Measurements from ENCODE around the gene OBI1. TPM values are rescaled to one million over a fixed set of nuclear protein-coding genes. Genes with fewer than 3 reads are reported as not detected.
"Not testable (repeated sequence)": the region's sequence is repeated elsewhere in the genome, so short reads cannot be mapped to it uniquely, and the experiment has no call there.

Gene OBI1
- total and polyA plus RNA-seq, 2 donors (not counting 1 experiment from before 2014, with no cell fraction given), result 3.1 to 15.4 TPM

- ChIA-PET POLR2A (no interaction called here), CTCF (no interaction called here)
- H3K27ac ChIP-seq (ENCODE audit: low read length in 2 of 2), result no peak overlapping the region
- no peak overlapping the region for H3K27ac Mint-ChIP-seq
- H3K36me3 ChIP-seq (replicated peaks in 1 of 2; ENCODE audit: control extremely low read depth in 1 of 2, control insufficient read depth in 1 of 2, extremely low read depth in 1 of 2, insufficient read depth in 2 of 2, low read length in 1 of 2), result peaks cover 0 to 1% of the 10 kb centered on the region in 2 experiments
- H3K4me3 ChIP-seq (ENCODE audit: control extremely low read depth in 1 of 5, extremely low read depth in 1 of 5, insufficient read depth in 1 of 5, low read depth in 2 of 5, low read length in 4 of 5), result no peak overlapping the region
- no peaks in the 10 kb centered on the region for H3K27me3 ChIP-seq (replicated peaks in 1 of 4; ENCODE audit: control extremely low read depth in 1 of 4, control insufficient read depth in 3 of 4, insufficient read depth in 4 of 4, low read length in 3 of 4)
- no peaks in the 10 kb centered on the region for H3K9me3 ChIP-seq (ENCODE audit: control extremely low read depth in 1 of 3, control insufficient read depth in 2 of 3, insufficient read depth in 1 of 3, low read length in 2 of 3)
- peaks cover 100% of the 10 kb centered on the region for H3K79me2 ChIP-seq (ENCODE audit: control insufficient read depth, insufficient read depth, low read length)
- no peak overlapping the region for H3K4me3 Mint-ChIP-seq
- ATAC-seq (ENCODE audit: low read depth), result no peak
- no peak for DNase-seq
- no peaks in the 10 kb centered on the region for H3K9me3 Mint-ChIP-seq (ENCODE audit: insufficient read depth)
- TF ChIP-seq CTCF (IDR thresholded peaks at IDR 0.05) (no peak), EZH2 (IDR thresholded peaks at IDR 0.05; ENCODE audit: borderline replicate concordance, insufficient read depth, low read depth, low read length, poor library complexity, severe bottlenecking) (no peak)
- H4K20me1 ChIP-seq (ENCODE audit: control insufficient read depth, insufficient read depth, low read length, poor library complexity, severe bottlenecking), result peaks cover 98% of the 10 kb centered on the region
- no peak overlapping the region for H2AFZ ChIP-seq (ENCODE audit: insufficient read depth, low read depth, low read length, poor library complexity, severe bottlenecking)
- no peaks in the 10 kb centered on the region for H3K27me3 Mint-ChIP-seq
- peak overlapping the region; percentile 4 for H3K4me2 ChIP-seq (replicated peaks; ENCODE audit: low read depth, low read length, poor library complexity, severe bottlenecking)
- intact Hi-C loops (cut with micrococcal nuclease), result no loop called here
- WGBS (ENCODE audit: insufficient coverage), result 46% methylated on average over 2 of the region's 3 CpGs
- no peak overlapping the region for H3K9ac ChIP-seq (ENCODE audit: low read length)
- H3K4me1 ChIP-seq (ENCODE audit: control insufficient read depth in 2 of 2, insufficient read depth in 2 of 2, low read length in 2 of 2), result peaks cover 12 to 14% of the 10 kb centered on the region in 2 donors
- peaks cover 32% of the 10 kb centered on the region for H3K4me1 Mint-ChIP-seq
Measured at GRCh38 chr13:78649997-78650716, 8.8 kb downstream of the OBI1 start.

GRCh38 chr13:78647109-78647678 lies 11.8 kb downstream of the OBI1 start:
- intact Hi-C loops (cut with micrococcal nuclease); POLR2A ChIA-PET; DNase-seq; H3K36me3 ChIP-seq (replicated peaks in 1 of 2; ENCODE audit: control extremely low read depth in 1 of 2, control insufficient read depth in 1 of 2, extremely low read depth in 1 of 2, insufficient read depth in 2 of 2, low read length in 1 of 2); H2AFZ ChIP-seq (ENCODE audit: insufficient read depth, low read depth, low read length, poor library complexity, severe bottlenecking); H3K4me3 Mint-ChIP-seq; H3K27ac ChIP-seq (ENCODE audit: low read length in 2 of 2); CTCF ChIA-PET; H3K9me3 ChIP-seq (ENCODE audit: control extremely low read depth in 1 of 3, control insufficient read depth in 2 of 3, insufficient read depth in 1 of 3, low read length in 2 of 3); H3K9me3 Mint-ChIP-seq (ENCODE audit: insufficient read depth); H3K9ac ChIP-seq (ENCODE audit: low read length); ATAC-seq (ENCODE audit: low read depth); H3K27ac Mint-ChIP-seq; H3K4me3 ChIP-seq (ENCODE audit: control extremely low read depth in 1 of 5, extremely low read depth in 1 of 5, insufficient read depth in 1 of 5, low read depth in 2 of 5, low read length in 4 of 5); H3K27me3 Mint-ChIP-seq; H3K27me3 ChIP-seq (replicated peaks in 1 of 4; ENCODE audit: control extremely low read depth in 1 of 4, control insufficient read depth in 3 of 4, insufficient read depth in 4 of 4, low read length in 3 of 4); H3K4me2 ChIP-seq (replicated peaks; ENCODE audit: low read depth, low read length, poor library complexity, severe bottlenecking): not testable (repeated sequence)
- Histone ChIP-seq H3K79me2 (ENCODE audit: control insufficient read depth, insufficient read depth, low read length) (peaks cover 77% of the 10 kb centered on the region), H3K4me1 (ENCODE audit: control insufficient read depth in 2 of 2, insufficient read depth in 2 of 2, low read length in 2 of 2) (peaks cover 12 to 14% of the 10 kb centered on the region in 2 donors), H4K20me1 (ENCODE audit: control insufficient read depth, insufficient read depth, low read length, poor library complexity, severe bottlenecking) (peaks cover 70% of the 10 kb centered on the region)
- WGBS (ENCODE audit: insufficient coverage), result 90% methylated on average over 2 of the region's 11 CpGs
- H3K4me1 Mint-ChIP-seq, result peaks cover 19% of the 10 kb centered on the region

Measured in B cell (primary cell).